MM.1S (cell line): Measurements from ENCODE around the gene SAP30BP.

Experiments
- DNase-seq: peaks from one replicate; pipeline ENCODE4 v3.0.0-alpha.2; 2015
- H2AFZ ChIP-seq: fragments of 300-600 bp; sonication (generic); 2 replicates; pipeline ENCODE4 v1.6.0; 2016; ENCODE audit warnings: antibody characterized with exemption, low read length
- H3F3A ChIP-seq: fragments of 300-600 bp; sonication (generic); 2 replicates; pipeline ENCODE4 v1.6.1; 2016; ENCODE audit warnings: mild to moderate bottlenecking, antibody characterized with exemption, low read length, moderate library complexity, mixed read lengths; ENCODE audit not compliant: insufficient read depth
- H3K27ac ChIP-seq: fragments of 300-600 bp; sonication (generic); 2 replicates; pipeline ENCODE4 v1.5.1; 2016; ENCODE audit warnings: mild to moderate bottlenecking, low read length
- H3K27me3 ChIP-seq: fragments of 300-600 bp; sonication (generic); replicated peaks from 2 replicates; pipeline ENCODE4 v1.6.0; 2016; ENCODE audit warnings: low read length; ENCODE audit not compliant: insufficient read depth
- H3K36me3 ChIP-seq: fragments of 300-600 bp; sonication (generic); replicated peaks from 2 replicates; pipeline ENCODE4 v1.6.1; 2016; ENCODE audit warnings: mild to moderate bottlenecking, low read length, mixed read lengths; ENCODE audit not compliant: insufficient read depth
- H3K4me1 ChIP-seq: fragments of 300-600 bp; sonication (generic); 2 replicates; pipeline ENCODE4 v1.6.1; 2016; ENCODE audit warnings: low read length, mixed read lengths
- H3K4me2 ChIP-seq: fragments of 300-600 bp; sonication (generic); 2 replicates; pipeline ENCODE4 v1.6.0; 2016; ENCODE audit warnings: low read depth, low read length
- H3K4me3 ChIP-seq: fragments of 300-600 bp; sonication (generic); 2 replicates; pipeline ENCODE4 v1.5.1; 2016; ENCODE audit warnings: low read length, mixed read lengths
- H3K79me2 ChIP-seq: fragments of 300-600 bp; sonication (generic); 2 replicates; pipeline ENCODE4 v1.6.1; 2016; ENCODE audit warnings: mixed run types, low read length, mixed read lengths
- H3K9ac ChIP-seq: fragments of 300-600 bp; sonication (generic); 2 replicates; pipeline ENCODE4 v1.6.1; 2016; ENCODE audit warnings: low read length, mixed read lengths
- H3K9me2 ChIP-seq: fragments of 300-600 bp; sonication (generic); replicated peaks from 2 replicates; pipeline ENCODE4 v1.6.1; 2016; ENCODE audit warnings: mild to moderate bottlenecking, low read length, mixed read lengths; ENCODE audit not compliant: insufficient read depth
- H3K9me3 ChIP-seq: fragments of 300-600 bp; sonication (generic); replicated peaks from 2 replicates; pipeline ENCODE4 v1.6.1; 2016; ENCODE audit warnings: mild to moderate bottlenecking, low read length, mixed read lengths; ENCODE audit not compliant: insufficient read depth
- H4K20me1 ChIP-seq: fragments of 300-600 bp; sonication (generic); 2 replicates; pipeline ENCODE4 v1.6.1; 2016; ENCODE audit warnings: mild to moderate bottlenecking, low read length, moderate library complexity, mixed read lengths; ENCODE audit not compliant: insufficient read depth
- CTCF ChIP-seq: fragments of 300-600 bp; sonication (generic); IDR thresholded peaks from 2 replicates; pipeline ENCODE4 v1.5.1; 2016; ENCODE audit warnings: antibody characterized with exemption, low read length, mixed read lengths
- EZH2 ChIP-seq: fragments of 300-600 bp; sonication (generic); optimal IDR thresholded peaks from 2 replicates; pipeline ENCODE3; 2017; ENCODE audit warnings: low read depth, mild to moderate bottlenecking, antibody characterized with exemption, low read length, mixed read lengths
- EZH2phosphoT487 ChIP-seq: fragments of 300-600 bp; sonication (generic); IDR thresholded peaks from 2 replicates; pipeline ENCODE4 v1.6.1; 2018; ENCODE audit warnings: antibody characterized with exemption, low read length

Gene SAP30BP

GRCh38 chr17:75625813-75626486 lies 41.2 kb upstream of the SAP30BP start:
- no peak overlapping the region for H2AFZ ChIP-seq
- H3K4me1 ChIP-seq: no peaks in the 10 kb centered on the region
- no peaks in the 10 kb centered on the region for H3K79me2 ChIP-seq
- TF ChIP-seq CTCF (peak; percentile 56), EZH2phosphoT487 (no peak), EZH2 (no peak)
- no peak overlapping the region for H3K4me3 ChIP-seq
- DNase-seq: peak; percentile 33
- no peak overlapping the region for H3K9ac ChIP-seq
- H3K9me2 ChIP-seq: no peaks in the 10 kb centered on the region
- H3K9me3 ChIP-seq: no peaks in the 10 kb centered on the region
- no peaks in the 10 kb centered on the region for H3K36me3 ChIP-seq
- no peaks in the 10 kb centered on the region for H3F3A ChIP-seq
- H3K27me3 ChIP-seq: peaks cover 16% of the 10 kb centered on the region
- H3K27ac ChIP-seq: no peak overlapping the region
- no peak overlapping the region for H3K4me2 ChIP-seq
- no peaks in the 10 kb centered on the region for H4K20me1 ChIP-seq

- DNase-seq: no peak
- H3K9ac ChIP-seq: no peak overlapping the region
- TF ChIP-seq CTCF (no peak), EZH2 (no peak), EZH2phosphoT487 (no peak)
- H3F3A ChIP-seq: no peaks in the 10 kb centered on the region
- no peak overlapping the region for H3K4me3 ChIP-seq
- H3K9me2 ChIP-seq: no peaks in the 10 kb centered on the region
- H2AFZ ChIP-seq: no peak overlapping the region
- H3K36me3 ChIP-seq: no peaks in the 10 kb centered on the region
- H3K4me2 ChIP-seq: no peak overlapping the region
- H3K4me1 ChIP-seq: no peaks in the 10 kb centered on the region
- no peaks in the 10 kb centered on the region for H4K20me1 ChIP-seq
- peaks cover 10% of the 10 kb centered on the region for H3K27me3 ChIP-seq
- no peaks in the 10 kb centered on the region for H3K9me3 ChIP-seq
- no peak overlapping the region for H3K27ac ChIP-seq
- H3K79me2 ChIP-seq: no peaks in the 10 kb centered on the region
Observed at GRCh38 chr17:75626496-75627038, 40.6 kb upstream of the SAP30BP start.

GRCh38 chr17:75627094-75627493 lies 40.0 kb upstream of the SAP30BP start:
- Histone ChIP-seq H3K9ac (no peak overlapping the region), H3K27ac (no peak overlapping the region), H3K4me3 (no peak overlapping the region), H3K27me3 (peaks cover 5% of the 10 kb centered on the region; the same call in 1 of the 2 replicates), H3K9me2 (no peaks in the 10 kb centered on the region), H3K4me1 (no peaks in the 10 kb centered on the region), H3K4me2 (no peak overlapping the region), H3F3A (no peaks in the 10 kb centered on the region), H3K79me2 (no peaks in the 10 kb centered on the region), H4K20me1 (no peaks in the 10 kb centered on the region), H3K36me3 (no peaks in the 10 kb centered on the region), H3K9me3 (no peaks in the 10 kb centered on the region), H2AFZ (no peak overlapping the region)
- TF ChIP-seq EZH2phosphoT487 (no peak), EZH2 (no peak), CTCF (no peak)
- DNase-seq: no peak
